MM.1S (cell line): ENCODE results near the gene CTNNA1.

Source experiments
- DNase-seq: peaks from one replicate; pipeline ENCODE4 v3.0.0-alpha.2; 2015
- H2AFZ ChIP-seq: fragments of 300-600 bp; sonication (generic); 2 replicates; pipeline ENCODE4 v1.6.0; 2016; ENCODE audit warnings: antibody characterized with exemption, low read length
- H3F3A ChIP-seq: fragments of 300-600 bp; sonication (generic); 2 replicates; pipeline ENCODE4 v1.6.1; 2016; ENCODE audit warnings: mild to moderate bottlenecking, antibody characterized with exemption, low read length, moderate library complexity, mixed read lengths; ENCODE audit not compliant: insufficient read depth
- H3K27ac ChIP-seq: fragments of 300-600 bp; sonication (generic); 2 replicates; pipeline ENCODE4 v1.5.1; 2016; ENCODE audit warnings: mild to moderate bottlenecking, low read length
- H3K27me3 ChIP-seq: fragments of 300-600 bp; sonication (generic); replicated peaks from 2 replicates; pipeline ENCODE4 v1.6.0; 2016; ENCODE audit warnings: low read length; ENCODE audit not compliant: insufficient read depth
- H3K36me3 ChIP-seq: fragments of 300-600 bp; sonication (generic); replicated peaks from 2 replicates; pipeline ENCODE4 v1.6.1; 2016; ENCODE audit warnings: mild to moderate bottlenecking, low read length, mixed read lengths; ENCODE audit not compliant: insufficient read depth
- H3K4me1 ChIP-seq: fragments of 300-600 bp; sonication (generic); 2 replicates; pipeline ENCODE4 v1.6.1; 2016; ENCODE audit warnings: low read length, mixed read lengths
- H3K4me2 ChIP-seq: fragments of 300-600 bp; sonication (generic); 2 replicates; pipeline ENCODE4 v1.6.0; 2016; ENCODE audit warnings: low read depth, low read length
- H3K4me3 ChIP-seq: fragments of 300-600 bp; sonication (generic); 2 replicates; pipeline ENCODE4 v1.5.1; 2016; ENCODE audit warnings: low read length, mixed read lengths
- H3K79me2 ChIP-seq: fragments of 300-600 bp; sonication (generic); 2 replicates; pipeline ENCODE4 v1.6.1; 2016; ENCODE audit warnings: mixed run types, low read length, mixed read lengths
- H3K9ac ChIP-seq: fragments of 300-600 bp; sonication (generic); 2 replicates; pipeline ENCODE4 v1.6.1; 2016; ENCODE audit warnings: low read length, mixed read lengths
- H3K9me2 ChIP-seq: fragments of 300-600 bp; sonication (generic); replicated peaks from 2 replicates; pipeline ENCODE4 v1.6.1; 2016; ENCODE audit warnings: mild to moderate bottlenecking, low read length, mixed read lengths; ENCODE audit not compliant: insufficient read depth
- H3K9me3 ChIP-seq: fragments of 300-600 bp; sonication (generic); replicated peaks from 2 replicates; pipeline ENCODE4 v1.6.1; 2016; ENCODE audit warnings: mild to moderate bottlenecking, low read length, mixed read lengths; ENCODE audit not compliant: insufficient read depth
- H4K20me1 ChIP-seq: fragments of 300-600 bp; sonication (generic); 2 replicates; pipeline ENCODE4 v1.6.1; 2016; ENCODE audit warnings: mild to moderate bottlenecking, low read length, moderate library complexity, mixed read lengths; ENCODE audit not compliant: insufficient read depth
- CTCF ChIP-seq: fragments of 300-600 bp; sonication (generic); IDR thresholded peaks from 2 replicates; pipeline ENCODE4 v1.5.1; 2016; ENCODE audit warnings: antibody characterized with exemption, low read length, mixed read lengths
- EZH2 ChIP-seq: fragments of 300-600 bp; sonication (generic); optimal IDR thresholded peaks from 2 replicates; pipeline ENCODE3; 2017; ENCODE audit warnings: low read depth, mild to moderate bottlenecking, antibody characterized with exemption, low read length, mixed read lengths
- EZH2phosphoT487 ChIP-seq: fragments of 300-600 bp; sonication (generic); IDR thresholded peaks from 2 replicates; pipeline ENCODE4 v1.6.1; 2018; ENCODE audit warnings: antibody characterized with exemption, low read length

CTNNA1 gene

GRCh38 chr5:138949223-138949574 is 196.0 kb downstream of the CTNNA1 start:
- Histone ChIP-seq H3K9me3 (no peaks in the 10 kb centered on the region), H3K9ac (no peak overlapping the region), H3K9me2 (no peaks in the 10 kb centered on the region), H3K4me1 (no peaks in the 10 kb centered on the region), H3K4me2 (no peak overlapping the region), H3K36me3 (no peaks in the 10 kb centered on the region), H3K4me3 (no peak overlapping the region), H3K27ac (no peak overlapping the region), H3F3A (no peaks in the 10 kb centered on the region), H2AFZ (no peak overlapping the region), H4K20me1 (no peaks in the 10 kb centered on the region), H3K79me2 (no peaks in the 10 kb centered on the region), H3K27me3 (no peaks in the 10 kb centered on the region)
- TF ChIP-seq CTCF (no peak), EZH2 (no peak), EZH2phosphoT487 (no peak)
- DNase-seq, result no peak

GRCh38 chr5:138949988-138950387 is 196.8 kb downstream of the CTNNA1 start:
- H3K27ac ChIP-seq, result no peak overlapping the region
- H3K27me3 ChIP-seq, result no peaks in the 10 kb centered on the region
- no peak overlapping the region for H3K9ac ChIP-seq
- no peak for DNase-seq
- no peaks in the 10 kb centered on the region for H3K79me2 ChIP-seq
- TF ChIP-seq EZH2phosphoT487, result no peak
- no peak for TF ChIP-seq CTCF
- no peak for TF ChIP-seq EZH2
- H2AFZ ChIP-seq, result no peak overlapping the region
- H3K4me3 ChIP-seq, result no peak overlapping the region
- H3K9me3 ChIP-seq, result no peaks in the 10 kb centered on the region
- no peaks in the 10 kb centered on the region for H4K20me1 ChIP-seq
- H3K4me1 ChIP-seq, result no peaks in the 10 kb centered on the region
- H3K36me3 ChIP-seq, result no peaks in the 10 kb centered on the region
- no peak overlapping the region for H3K4me2 ChIP-seq
- H3K9me2 ChIP-seq, result no peaks in the 10 kb centered on the region
- no peaks in the 10 kb centered on the region for H3F3A ChIP-seq

- no peaks in the 10 kb centered on the region for H3K27me3 ChIP-seq
- no peaks in the 10 kb centered on the region for H3K4me1 ChIP-seq
Measured at GRCh38 chr5:138950421-138951031, 197.3 kb downstream of the CTNNA1 start.

GRCh38 chr5:138951091-138951985 is 198.1 kb downstream of the CTNNA1 start:
- Histone ChIP-seq H4K20me1 (no peaks in the 10 kb centered on the region), H3F3A (no peaks in the 10 kb centered on the region), H3K9me3 (no peaks in the 10 kb centered on the region), H3K9ac (no peak overlapping the region), H3K4me1 (no peaks in the 10 kb centered on the region), H3K36me3 (no peaks in the 10 kb centered on the region), H3K79me2 (no peaks in the 10 kb centered on the region), H3K4me3 (no peak overlapping the region), H3K9me2 (no peaks in the 10 kb centered on the region), H3K4me2 (no peak overlapping the region), H2AFZ (no peak overlapping the region), H3K27ac (no peak overlapping the region), H3K27me3 (no peaks in the 10 kb centered on the region)
- DNase-seq, result no peak
- TF ChIP-seq CTCF (no peak), EZH2 (no peak), EZH2phosphoT487 (no peak)

More at GRCh38 chr5:138950421-138951031, 197.3 kb downstream of the CTNNA1 start:
- Histone ChIP-seq H3K4me2 (no peak overlapping the region), H3K9me2 (no peaks in the 10 kb centered on the region), H3K4me3 (no peak overlapping the region), H3F3A (no peaks in the 10 kb centered on the region), H3K36me3 (no peaks in the 10 kb centered on the region), H3K79me2 (no peaks in the 10 kb centered on the region), H3K9me3 (no peaks in the 10 kb centered on the region), H4K20me1 (no peaks in the 10 kb centered on the region), H3K27ac (no peak overlapping the region), H2AFZ (no peak overlapping the region), H3K9ac (no peak overlapping the region)
- no peak for DNase-seq
- no peak for TF ChIP-seq EZH2phosphoT487
